NOMO-1 (cell line): ENCODE data around the gene HSPA5.
"Not testable (repeated sequence)": the region's sequence is repeated elsewhere in the genome, so short reads cannot be mapped to it uniquely, and the experiment has no call there.

Source experiments
- DNase-seq, 2 experiments: peaks; one replicate each; lab custom pipeline; 2025; ENCODE audit not compliant: unreplicated experiment in 2 of 2; lab: John Stamatoyannopoulos, UW

The HSPA5 gene

GRCh38 chr9:125243792-125244260, 2.7 kb upstream of the HSPA5 start:
- no peak for DNase-seq

GRCh38 chr9:125241863-125242739, 958 bp upstream of the HSPA5 start:
- DNase-seq: peak in 1 of 2 experiments; percentile 33

GRCh38 chr9:125240649-125240999, 519 bp downstream of the HSPA5 start:
- DNase-seq: no peak

- no peak for DNase-seq
Measured at GRCh38 chr9:125239631-125240597, 1.2 kb downstream of the HSPA5 start.

- no peak for DNase-seq
Measured at GRCh38 chr9:125238915-125239446, 2.2 kb downstream of the HSPA5 start.

GRCh38 chr9:125238127-125238914, 2.8 kb downstream of the HSPA5 start:
- no peak for DNase-seq

- DNase-seq: not testable (repeated sequence)
Measured at GRCh38 chr9:125236520-125237159, 4.5 kb downstream of the HSPA5 start.

- DNase-seq: no peak
Measured at GRCh38 chr9:125235804-125236519, 5.2 kb downstream of the HSPA5 start.

- not testable (repeated sequence) for DNase-seq
Measured at GRCh38 chr9:125234099-125234498, 7.0 kb downstream of the HSPA5 start.

GRCh38 chr9:125233678-125234077, 7.5 kb downstream of the HSPA5 start:
- DNase-seq: no peak

- no peak for DNase-seq
Measured at GRCh38 chr9:125227761-125228160, 13.4 kb downstream of the HSPA5 start.

GRCh38 chr9:125224858-125225257, 16.3 kb downstream of the HSPA5 start:
- not testable (repeated sequence) for DNase-seq

- no peak for DNase-seq
Measured at GRCh38 chr9:125218621-125219020, 22.5 kb downstream of the HSPA5 start.

GRCh38 chr9:125214186-125214585, 27.0 kb downstream of the HSPA5 start:
- no peak for DNase-seq

GRCh38 chr9:125204477-125204876, 36.7 kb downstream of the HSPA5 start:
- DNase-seq: no peak

- no peak for DNase-seq
Measured at GRCh38 chr9:125202846-125203618, 38.1 kb downstream of the HSPA5 start.

- DNase-seq: peak; percentile 92 to 94
Measured at GRCh38 chr9:125200216-125201047, 40.7 kb downstream of the HSPA5 start, which contains the start of gene RABEPK. RABEPK (plus strand) TSS chr9:125200542; CDS start chr9:125203014, 2,472 bp downstream.
